Measurements from ENCODE around the gene PXK. TPM values are rescaled to one million over a fixed set of nuclear protein-coding genes. Genes with fewer than 3 reads are reported as not detected.
A peak's percentile ranks its signal among the peaks of the same experiment; 100 is the strongest.

The PXK gene
- total and polyA plus RNA-seq, 4 experiments from 2014 or later, result 20.0 to 28.7 (median 21.8) TPM

GRCh38 chr3:58422756-58423325 is 90.1 kb downstream of the PXK start:
- POLR2A ChIA-PET (ENCODE audit: partially characterized antibody), result no interaction called here

GRCh38 chr3:58424613-58425012 is 91.9 kb downstream of the PXK start:
- intact Hi-C loops (cut with micrococcal nuclease), result no loop called here
- CTCF ChIA-PET (ENCODE audit: partially characterized antibody), result interaction anchor here (1.6 to 1.8 kb wide), 2 partner anchors 12 to 39 kb away, joined by 4 read pairs; no protein-coding TSS in a partner anchor
- no peaks in the 10 kb centered on the region for H3K9me3 Mint-ChIP-seq
- H3K4me1 ChIP-seq (ENCODE audit: insufficient read depth, low read length), result no peaks in the 10 kb centered on the region
- H3K27me3 ChIP-seq (ENCODE audit: insufficient read depth, low read length), result no peaks in the 10 kb centered on the region
- DNase-seq, result no peak
- no peak overlapping the region for H3K27ac ChIP-seq (ENCODE audit: low read depth, low read length)
- POLR2A ChIA-PET (ENCODE audit: partially characterized antibody), result interaction anchor here (0.7 to 1.7 kb wide), 2 partner anchors 9 to 119 kb away, joined by 3 to 8 read pairs; partner anchors contain the start of genes HTD2, PDHB and RPP14
- no peaks in the 10 kb centered on the region for H3K9me3 ChIP-seq (ENCODE audit: control insufficient read depth in 1 of 2, low read length in 2 of 2)
- H3K4me3 Mint-ChIP-seq, result no peak overlapping the region
- no peaks in the 10 kb centered on the region for H3K27me3 Mint-ChIP-seq
- peaks cover 0 to 3% (median under 1%) of the 10 kb centered on the region in 4 donors for H3K4me1 Mint-ChIP-seq
- no peak overlapping the region for H3K4me3 ChIP-seq (ENCODE audit: low read length in 2 of 2)
- peaks cover 44% of the 10 kb centered on the region for H3K36me3 ChIP-seq (ENCODE audit: insufficient read depth, low read length)
- peaks cover 40 to 74% of the 10 kb centered on the region in 2 donors for H3K36me3 Mint-ChIP-seq
- H3K27ac Mint-ChIP-seq, result peak overlapping the region in 1 of 7 donors; percentile 12

More at GRCh38 chr3:58422756-58423325, 90.1 kb downstream of the PXK start:
- Histone ChIP-seq H3K4me1 (ENCODE audit: insufficient read depth, low read length) (no peaks in the 10 kb centered on the region), H3K27me3 (ENCODE audit: insufficient read depth, low read length) (no peaks in the 10 kb centered on the region), H3K27ac (ENCODE audit: low read depth, low read length) (no peak overlapping the region), H3K4me3 (ENCODE audit: low read length in 2 of 2) (no peak overlapping the region), H3K9me3 (ENCODE audit: control insufficient read depth in 1 of 2, low read length in 2 of 2) (no peaks in the 10 kb centered on the region), H3K36me3 (ENCODE audit: insufficient read depth, low read length) (peaks cover 27% of the 10 kb centered on the region)
- H3K9me3 Mint-ChIP-seq, result no peaks in the 10 kb centered on the region
- H3K27ac Mint-ChIP-seq, result peak overlapping the region in 3 of 7 donors; percentile 18 to 83 (median 70)
- no peaks in the 10 kb centered on the region for H3K27me3 Mint-ChIP-seq
- intact Hi-C loops (cut with micrococcal nuclease), result no loop called here
- DNase-seq, result no peak
- CTCF ChIA-PET (ENCODE audit: partially characterized antibody), result no interaction called here
- no peak overlapping the region for H3K4me3 Mint-ChIP-seq
- H3K36me3 Mint-ChIP-seq, result peaks cover 23 to 62% of the 10 kb centered on the region in 2 donors
- H3K4me1 Mint-ChIP-seq, result peaks cover 0 to 1% (median 0%) of the 10 kb centered on the region in 4 donors

- Mint-ChIP-seq H3K36me3 (peaks cover 50 to 76% of the 10 kb centered on the region in 2 donors), H3K27me3 (no peaks in the 10 kb centered on the region), H3K27ac (peak overlapping the region in 3 of 7 donors; percentile 15 to 64 (median 32)), H3K4me3 (no peak overlapping the region), H3K4me1 (peaks cover 0 to 3% (median under 1%) of the 10 kb centered on the region in 4 donors), H3K9me3 (no peaks in the 10 kb centered on the region)
- Histone ChIP-seq H3K4me1 (ENCODE audit: insufficient read depth, low read length) (no peaks in the 10 kb centered on the region), H3K36me3 (ENCODE audit: insufficient read depth, low read length) (peaks cover 55% of the 10 kb centered on the region), H3K27ac (ENCODE audit: low read depth, low read length) (no peak overlapping the region), H3K9me3 (ENCODE audit: control insufficient read depth in 1 of 2, low read length in 2 of 2) (no peaks in the 10 kb centered on the region), H3K27me3 (ENCODE audit: insufficient read depth, low read length) (no peaks in the 10 kb centered on the region), H3K4me3 (ENCODE audit: low read length in 2 of 2) (no peak overlapping the region)
- no peak for DNase-seq
- POLR2A ChIA-PET (ENCODE audit: partially characterized antibody), result interaction anchor here (1.7 kb wide), 1 partner anchor 8 kb away, joined by 8 read pairs; the partner anchor contains the start of gene PDHB
- intact Hi-C loops (cut with micrococcal nuclease), result no loop called here
- CTCF ChIA-PET (ENCODE audit: partially characterized antibody), result interaction anchor here (0.8 to 1.8 kb wide), 5 partner anchors 13 to 120 kb away, joined by 3 to 4 read pairs (median 3); partner anchors contain the start of genes HTD2 and RPP14
Measured at GRCh38 chr3:58425782-58426181, 93.1 kb downstream of the PXK start.

DNA sequence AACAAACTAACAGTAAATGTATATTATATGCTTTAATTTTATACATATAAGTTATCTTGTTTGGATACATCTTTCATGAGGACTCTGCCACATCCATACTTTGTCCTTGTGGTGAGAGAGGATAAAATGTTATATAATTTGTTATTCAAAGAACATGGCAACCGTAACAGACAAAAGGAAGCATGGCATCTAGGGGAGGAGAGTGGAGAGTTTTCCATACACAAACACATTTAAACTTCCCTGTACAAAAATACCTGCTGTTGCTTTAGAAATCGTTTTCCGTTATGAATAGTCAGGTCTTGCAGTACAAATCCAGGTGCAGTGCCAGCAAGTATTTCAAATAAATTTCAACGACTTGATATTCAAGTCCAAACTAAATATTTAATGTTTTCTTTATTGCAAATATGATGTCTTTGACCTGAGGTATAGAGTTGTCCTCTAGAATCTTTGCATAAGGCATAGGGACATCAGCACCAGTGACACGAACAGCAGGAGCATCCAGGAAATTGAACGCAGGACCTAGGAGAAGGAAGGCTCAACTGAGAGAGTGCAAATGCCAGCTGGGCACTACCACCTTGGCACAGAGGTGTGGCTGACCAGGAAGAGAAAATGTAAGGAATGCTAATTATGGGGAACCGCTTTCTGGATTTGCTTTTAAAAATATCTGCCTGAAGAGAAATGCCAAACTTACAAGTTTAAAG is 95.1 kb downstream of the PXK start:
- intact Hi-C loops (cut with micrococcal nuclease), result no loop called here
- no peaks in the 10 kb centered on the region for H3K27me3 ChIP-seq (ENCODE audit: insufficient read depth, low read length)

GRCh38 chr3:58429657-58430056 is 97.0 kb downstream of the PXK start:
- no peak for DNase-seq
- Histone ChIP-seq H3K27me3 (ENCODE audit: insufficient read depth, low read length) (no peaks in the 10 kb centered on the region), H3K4me3 (ENCODE audit: low read length in 2 of 2) (no peak overlapping the region), H3K9me3 (ENCODE audit: control insufficient read depth in 1 of 2, low read length in 2 of 2) (no peaks in the 10 kb centered on the region), H3K27ac (ENCODE audit: low read depth, low read length) (no peak overlapping the region), H3K4me1 (ENCODE audit: insufficient read depth, low read length) (peaks cover 25% of the 10 kb centered on the region), H3K36me3 (ENCODE audit: insufficient read depth, low read length) (peaks cover 48% of the 10 kb centered on the region)
- intact Hi-C loops (cut with micrococcal nuclease), result loop anchor here (10.0 kb wide), 1 partner anchor 425 kb away; the partner anchor contains the start of gene FLNB
- ChIA-PET POLR2A (ENCODE audit: partially characterized antibody) (interaction anchor here (1.0 kb wide), 2 partner anchors 9 to 120 kb away, joined by 3 to 4 read pairs; no protein-coding TSS in a partner anchor), CTCF (ENCODE audit: partially characterized antibody) (interaction anchor here (1.0 to 3.9 kb wide), 6 partner anchors 9 to 123 kb away, joined by 3 to 17 read pairs (median 6); partner anchors contain the start of genes HTD2, KCTD6 and RPP14)
- H3K4me1 Mint-ChIP-seq, result peaks cover 16 to 32% (median 23%) of the 10 kb centered on the region in 4 donors
- H3K36me3 Mint-ChIP-seq, result peaks cover 44 to 67% of the 10 kb centered on the region in 2 donors
- no peak overlapping the region for H3K4me3 Mint-ChIP-seq
- no peaks in the 10 kb centered on the region for H3K9me3 Mint-ChIP-seq
- H3K27ac Mint-ChIP-seq, result no peak overlapping the region
- H3K27me3 Mint-ChIP-seq, result no peaks in the 10 kb centered on the region

More for the DNA sequence above, 95.1 kb downstream of the PXK start:
- Histone ChIP-seq H3K36me3 (ENCODE audit: insufficient read depth, low read length) (peaks cover 64% of the 10 kb centered on the region), H3K4me1 (ENCODE audit: insufficient read depth, low read length) (peaks cover 14% of the 10 kb centered on the region), H3K4me3 (ENCODE audit: low read length in 2 of 2) (no peak overlapping the region), H3K27ac (ENCODE audit: low read depth, low read length) (no peak overlapping the region), H3K9me3 (ENCODE audit: control insufficient read depth in 1 of 2, low read length in 2 of 2) (no peaks in the 10 kb centered on the region)
- Mint-ChIP-seq H3K27me3 (no peaks in the 10 kb centered on the region), H3K4me1 (peaks cover 9 to 14% (median 12%) of the 10 kb centered on the region in 4 donors), H3K36me3 (peaks cover 50 to 76% of the 10 kb centered on the region in 2 donors), H3K9me3 (no peaks in the 10 kb centered on the region), H3K4me3 (no peak overlapping the region), H3K27ac (peak overlapping the region in 1 of 7 donors; percentile 85)
- DNase-seq, result no peak
- CTCF ChIA-PET (ENCODE audit: partially characterized antibody), result interaction anchor here (1.5 to 3.9 kb wide), 4 partner anchors 12 to 121 kb away, joined by 3 to 17 read pairs (median 10); partner anchors contain the start of genes HTD2 and RPP14
- POLR2A ChIA-PET (ENCODE audit: partially characterized antibody), result interaction anchor here (0.6 kb wide), 1 partner anchor 25 kb away, joined by 4 read pairs; no protein-coding TSS in a partner anchor

DNA sequence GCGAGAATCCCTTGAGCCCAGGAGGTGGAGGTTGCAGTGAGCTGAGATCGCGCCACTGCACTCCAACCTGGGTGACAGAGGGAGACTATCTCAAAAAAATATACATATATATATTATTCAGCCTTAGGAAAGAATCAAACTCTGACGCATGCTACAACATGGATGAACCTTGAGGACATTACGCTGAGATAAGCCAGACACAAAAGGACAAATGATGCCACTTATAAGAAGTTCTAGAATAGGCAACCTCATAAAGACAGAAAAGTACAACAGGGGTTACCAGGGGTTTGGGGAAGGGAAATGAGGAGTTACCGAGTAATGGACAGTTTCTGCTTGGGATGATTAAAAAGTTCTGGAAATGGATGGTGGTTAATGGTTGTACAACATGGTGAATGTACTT is 100.2 kb downstream of the PXK start:
- Histone ChIP-seq H3K27me3 (ENCODE audit: insufficient read depth, low read length) (no peaks in the 10 kb centered on the region), H3K4me1 (ENCODE audit: insufficient read depth, low read length) (peaks cover 25% of the 10 kb centered on the region), H3K36me3 (ENCODE audit: insufficient read depth, low read length) (peaks cover 36% of the 10 kb centered on the region), H3K27ac (ENCODE audit: low read depth, low read length) (peak overlapping the region; percentile 77), H3K4me3 (ENCODE audit: low read length in 2 of 2) (peak overlapping the region; percentile 69 to 82), H3K9me3 (ENCODE audit: control insufficient read depth in 1 of 2, low read length in 2 of 2) (no peaks in the 10 kb centered on the region)
- H3K9me3 Mint-ChIP-seq, result no peaks in the 10 kb centered on the region
- H3K4me1 Mint-ChIP-seq, result peaks cover 16 to 36% (median 25%) of the 10 kb centered on the region in 4 donors
- H3K36me3 Mint-ChIP-seq, result peaks cover 30 to 43% of the 10 kb centered on the region in 2 donors
- H3K27ac Mint-ChIP-seq, result peak overlapping the region; percentile 88 to 98 (median 91)
- CTCF ChIA-PET (ENCODE audit: partially characterized antibody), result interaction anchor here (1.9 to 2.7 kb wide), 3 partner anchors 18 to 127 kb away, joined by 10 to 18 read pairs (median 12); partner anchors contain the start of genes HTD2, KCTD6 and RPP14
- intact Hi-C loops (cut with micrococcal nuclease), result loop anchor here (1.0 to 10.0 kb wide), 4 partner anchors 58 to 428 kb away; partner anchors contain the start of genes FLNB, HTD2 and RPP14
- peak overlapping the region; percentile 91 to 94 (median 92) for H3K4me3 Mint-ChIP-seq
- no peak for DNase-seq
- POLR2A ChIA-PET (ENCODE audit: partially characterized antibody), result interaction anchor here (0.6 to 2.6 kb wide), 10 partner anchors 8 to 126 kb away, joined by 3 to 31 read pairs (median 8); partner anchors contain the start of genes HTD2, KCTD6, PXK and RPP14
- H3K27me3 Mint-ChIP-seq, result no peaks in the 10 kb centered on the region
